ENCODE data around the gene CNTN1. TPM values are rescaled to one million over a fixed set of nuclear protein-coding genes. Genes with fewer than 3 reads are reported as not detected.

CNTN1 gene
- total and polyA plus RNA-seq, 2 of the 8 experiments (the other 6 are each of a cell fraction or from before 2014, with no cell fraction given), result 7.2 to 21.8 TPM

- TF ChIP-seq, protein P1, sequence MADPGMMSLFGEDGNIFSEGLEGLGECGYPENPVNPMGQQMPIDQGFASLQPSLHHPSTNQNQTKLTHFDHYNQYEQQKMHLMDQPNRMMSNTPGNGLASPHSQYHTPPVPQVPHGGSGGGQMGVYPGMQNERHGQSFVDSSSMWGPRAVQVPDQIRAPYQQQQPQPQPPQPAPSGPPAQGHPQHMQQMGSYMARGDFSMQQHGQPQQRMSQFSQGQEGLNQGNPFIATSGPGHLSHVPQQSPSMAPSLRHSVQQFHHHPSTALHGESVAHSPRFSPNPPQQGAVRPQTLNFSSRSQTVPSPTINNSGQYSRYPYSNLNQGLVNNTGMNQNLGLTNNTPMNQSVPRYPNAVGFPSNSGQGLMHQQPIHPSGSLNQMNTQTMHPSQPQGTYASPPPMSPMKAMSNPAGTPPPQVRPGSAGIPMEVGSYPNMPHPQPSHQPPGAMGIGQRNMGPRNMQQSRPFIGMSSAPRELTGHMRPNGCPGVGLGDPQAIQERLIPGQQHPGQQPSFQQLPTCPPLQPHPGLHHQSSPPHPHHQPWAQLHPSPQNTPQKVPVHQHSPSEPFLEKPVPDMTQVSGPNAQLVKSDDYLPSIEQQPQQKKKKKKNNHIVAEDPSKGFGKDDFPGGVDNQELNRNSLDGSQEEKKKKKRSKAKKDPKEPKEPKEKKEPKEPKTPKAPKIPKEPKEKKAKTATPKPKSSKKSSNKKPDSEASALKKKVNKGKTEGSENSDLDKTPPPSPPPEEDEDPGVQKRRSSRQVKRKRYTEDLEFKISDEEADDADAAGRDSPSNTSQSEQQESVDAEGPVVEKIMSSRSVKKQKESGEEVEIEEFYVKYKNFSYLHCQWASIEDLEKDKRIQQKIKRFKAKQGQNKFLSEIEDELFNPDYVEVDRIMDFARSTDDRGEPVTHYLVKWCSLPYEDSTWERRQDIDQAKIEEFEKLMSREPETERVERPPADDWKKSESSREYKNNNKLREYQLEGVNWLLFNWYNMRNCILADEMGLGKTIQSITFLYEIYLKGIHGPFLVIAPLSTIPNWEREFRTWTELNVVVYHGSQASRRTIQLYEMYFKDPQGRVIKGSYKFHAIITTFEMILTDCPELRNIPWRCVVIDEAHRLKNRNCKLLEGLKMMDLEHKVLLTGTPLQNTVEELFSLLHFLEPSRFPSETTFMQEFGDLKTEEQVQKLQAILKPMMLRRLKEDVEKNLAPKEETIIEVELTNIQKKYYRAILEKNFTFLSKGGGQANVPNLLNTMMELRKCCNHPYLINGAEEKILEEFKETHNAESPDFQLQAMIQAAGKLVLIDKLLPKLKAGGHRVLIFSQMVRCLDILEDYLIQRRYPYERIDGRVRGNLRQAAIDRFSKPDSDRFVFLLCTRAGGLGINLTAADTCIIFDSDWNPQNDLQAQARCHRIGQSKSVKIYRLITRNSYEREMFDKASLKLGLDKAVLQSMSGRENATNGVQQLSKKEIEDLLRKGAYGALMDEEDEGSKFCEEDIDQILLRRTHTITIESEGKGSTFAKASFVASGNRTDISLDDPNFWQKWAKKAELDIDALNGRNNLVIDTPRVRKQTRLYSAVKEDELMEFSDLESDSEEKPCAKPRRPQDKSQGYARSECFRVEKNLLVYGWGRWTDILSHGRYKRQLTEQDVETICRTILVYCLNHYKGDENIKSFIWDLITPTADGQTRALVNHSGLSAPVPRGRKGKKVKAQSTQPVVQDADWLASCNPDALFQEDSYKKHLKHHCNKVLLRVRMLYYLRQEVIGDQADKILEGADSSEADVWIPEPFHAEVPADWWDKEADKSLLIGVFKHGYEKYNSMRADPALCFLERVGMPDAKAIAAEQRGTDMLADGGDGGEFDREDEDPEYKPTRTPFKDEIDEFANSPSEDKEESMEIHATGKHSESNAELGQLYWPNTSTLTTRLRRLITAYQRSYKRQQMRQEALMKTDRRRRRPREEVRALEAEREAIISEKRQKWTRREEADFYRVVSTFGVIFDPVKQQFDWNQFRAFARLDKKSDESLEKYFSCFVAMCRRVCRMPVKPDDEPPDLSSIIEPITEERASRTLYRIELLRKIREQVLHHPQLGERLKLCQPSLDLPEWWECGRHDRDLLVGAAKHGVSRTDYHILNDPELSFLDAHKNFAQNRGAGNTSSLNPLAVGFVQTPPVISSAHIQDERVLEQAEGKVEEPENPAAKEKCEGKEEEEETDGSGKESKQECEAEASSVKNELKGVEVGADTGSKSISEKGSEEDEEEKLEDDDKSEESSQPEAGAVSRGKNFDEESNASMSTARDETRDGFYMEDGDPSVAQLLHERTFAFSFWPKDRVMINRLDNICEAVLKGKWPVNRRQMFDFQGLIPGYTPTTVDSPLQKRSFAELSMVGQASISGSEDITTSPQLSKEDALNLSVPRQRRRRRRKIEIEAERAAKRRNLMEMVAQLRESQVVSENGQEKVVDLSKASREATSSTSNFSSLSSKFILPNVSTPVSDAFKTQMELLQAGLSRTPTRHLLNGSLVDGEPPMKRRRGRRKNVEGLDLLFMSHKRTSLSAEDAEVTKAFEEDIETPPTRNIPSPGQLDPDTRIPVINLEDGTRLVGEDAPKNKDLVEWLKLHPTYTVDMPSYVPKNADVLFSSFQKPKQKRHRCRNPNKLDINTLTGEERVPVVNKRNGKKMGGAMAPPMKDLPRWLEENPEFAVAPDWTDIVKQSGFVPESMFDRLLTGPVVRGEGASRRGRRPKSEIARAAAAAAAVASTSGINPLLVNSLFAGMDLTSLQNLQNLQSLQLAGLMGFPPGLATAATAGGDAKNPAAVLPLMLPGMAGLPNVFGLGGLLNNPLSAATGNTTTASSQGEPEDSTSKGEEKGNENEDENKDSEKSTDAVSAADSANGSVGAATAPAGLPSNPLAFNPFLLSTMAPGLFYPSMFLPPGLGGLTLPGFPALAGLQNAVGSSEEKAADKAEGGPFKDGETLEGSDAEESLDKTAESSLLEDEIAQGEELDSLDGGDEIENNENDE (IDR thresholded peaks at IDR 0.05; ENCODE audit: insufficient replicate concordance, low read length), result no peak
- TF ChIP-seq SAP30 (IDR thresholded peaks at IDR 0.05; ENCODE audit: insufficient read depth, insufficient replicate concordance, low read length), result no peak
- TF ChIP-seq YY1 (IDR thresholded peaks at IDR 0.05; ENCODE audit: low read depth, low read length), result no peak
- no peak for TF ChIP-seq PHF8 (conservative IDR thresholded peaks at IDR 0.05; ENCODE audit: low read depth, low read length)
- no peak for TF ChIP-seq FOSL1 (IDR thresholded peaks at IDR 0.05; ENCODE audit: insufficient read depth, low read depth, low read length)
- no peak for TF ChIP-seq BACH1 (IDR thresholded peaks at IDR 0.05; ENCODE audit: low read length)
- no peak for TF ChIP-seq TCF12 (IDR thresholded peaks at IDR 0.05; ENCODE audit: low read depth, low read length)
- no peak for TF ChIP-seq RAD21 (IDR thresholded peaks at IDR 0.05 in 1 of 2, conservative IDR thresholded peaks at IDR 0.05 in 1 of 2; ENCODE audit: low read depth in 2 of 2, low read length in 2 of 2)
- no peak for TF ChIP-seq CHD1 (IDR thresholded peaks at IDR 0.05; ENCODE audit: low read depth, low read length)
- TF ChIP-seq SIRT6 (IDR thresholded peaks at IDR 0.05; ENCODE audit: low read length), result no peak
- no peak for TF ChIP-seq JUND (IDR thresholded peaks at IDR 0.05; ENCODE audit: low read length)
- TF ChIP-seq HDAC2 (IDR thresholded peaks at IDR 0.05; ENCODE audit: borderline replicate concordance in 1 of 2, low read depth in 2 of 2, low read length in 2 of 2), result no peak
Measured at GRCh38 chr12:40959041-40959440, 266.8 kb downstream of the CNTN1 start (continued).

Data from H1 (cell line).